ENCODE data around the gene POMT1.

DNA sequence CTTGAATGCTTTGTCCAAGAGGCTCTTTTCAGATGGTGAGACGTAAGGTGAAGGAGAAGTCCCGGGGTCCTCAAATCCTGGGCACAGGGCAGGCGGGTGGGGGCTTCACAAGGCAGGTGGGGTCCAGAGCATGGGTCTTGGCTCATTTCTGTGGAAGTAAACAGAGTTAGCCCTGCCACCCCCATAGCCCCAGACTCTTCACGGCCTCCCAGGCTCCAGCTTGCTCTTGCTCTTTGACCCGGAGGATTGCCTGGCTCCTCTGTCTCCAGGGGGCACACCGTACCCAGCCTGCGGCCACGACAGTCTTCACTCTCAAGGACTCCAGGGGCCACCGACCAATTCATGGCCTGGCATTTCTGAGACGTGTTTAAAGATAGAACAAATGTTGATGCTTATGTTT is 28.8 kb upstream of the POMT1 start:
- TF ChIP-seq, protein P1, sequence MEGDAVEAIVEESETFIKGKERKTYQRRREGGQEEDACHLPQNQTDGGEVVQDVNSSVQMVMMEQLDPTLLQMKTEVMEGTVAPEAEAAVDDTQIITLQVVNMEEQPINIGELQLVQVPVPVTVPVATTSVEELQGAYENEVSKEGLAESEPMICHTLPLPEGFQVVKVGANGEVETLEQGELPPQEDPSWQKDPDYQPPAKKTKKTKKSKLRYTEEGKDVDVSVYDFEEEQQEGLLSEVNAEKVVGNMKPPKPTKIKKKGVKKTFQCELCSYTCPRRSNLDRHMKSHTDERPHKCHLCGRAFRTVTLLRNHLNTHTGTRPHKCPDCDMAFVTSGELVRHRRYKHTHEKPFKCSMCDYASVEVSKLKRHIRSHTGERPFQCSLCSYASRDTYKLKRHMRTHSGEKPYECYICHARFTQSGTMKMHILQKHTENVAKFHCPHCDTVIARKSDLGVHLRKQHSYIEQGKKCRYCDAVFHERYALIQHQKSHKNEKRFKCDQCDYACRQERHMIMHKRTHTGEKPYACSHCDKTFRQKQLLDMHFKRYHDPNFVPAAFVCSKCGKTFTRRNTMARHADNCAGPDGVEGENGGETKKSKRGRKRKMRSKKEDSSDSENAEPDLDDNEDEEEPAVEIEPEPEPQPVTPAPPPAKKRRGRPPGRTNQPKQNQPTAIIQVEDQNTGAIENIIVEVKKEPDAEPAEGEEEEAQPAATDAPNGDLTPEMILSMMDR (IDR thresholded peaks at IDR 0.05; ENCODE audit: borderline replicate concordance, extremely low read depth, low read length, poor library complexity, severe bottlenecking), result no peak
- TF ChIP-seq EZH2 (IDR thresholded peaks at IDR 0.05; ENCODE audit: borderline replicate concordance, low read depth, low read length, severe bottlenecking), result no peak
